ENCODE data around the gene SLC25A52.
"Not testable (repeated sequence)": the region's sequence is repeated elsewhere in the genome, so short reads cannot be mapped to it uniquely, and the experiment has no call there.

Gene SLC25A52

DNA sequence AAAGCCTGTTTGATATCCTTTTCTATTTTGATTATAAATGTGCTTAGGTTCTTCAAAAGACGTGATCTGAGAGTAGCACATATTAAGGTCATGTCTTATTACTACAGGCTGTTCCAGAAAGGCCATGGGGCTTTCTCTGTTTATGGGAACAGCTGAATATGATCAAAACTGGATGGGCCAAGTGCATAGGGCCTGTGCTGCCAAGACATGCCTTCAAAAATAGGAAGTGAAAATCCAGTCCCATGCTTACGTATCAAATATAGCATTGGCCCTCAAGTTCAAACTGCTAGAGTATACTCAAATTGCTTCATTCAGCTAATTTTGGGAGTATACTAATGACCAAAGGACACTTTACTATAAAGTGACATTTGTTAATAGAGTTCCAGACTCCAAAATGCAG, 24.1 kb downstream of the SLC25A52 start:
- Histone ChIP-seq H3K9me3 (ENCODE audit: control insufficient read depth, low read length) (no peaks in the 10 kb centered on the region), H3K27ac (no peak overlapping the region), H3K36me3 (ENCODE audit: control insufficient read depth, insufficient read depth, low read length) (no peaks in the 10 kb centered on the region), H2AFZ (no peak overlapping the region), H3K27me3 (ENCODE audit: control insufficient read depth, insufficient read depth, low read length) (no peaks in the 10 kb centered on the region), H3K4me3 (ENCODE audit: low read depth, low read length) (no peak overlapping the region), H3K4me2 (ENCODE audit: low read length) (no peak overlapping the region), H3K4me1 (peaks cover 1% of the 10 kb centered on the region), H3K79me2 (no peaks in the 10 kb centered on the region), H3K9ac (no peak overlapping the region)
- TF ChIP-seq, protein P1, sequence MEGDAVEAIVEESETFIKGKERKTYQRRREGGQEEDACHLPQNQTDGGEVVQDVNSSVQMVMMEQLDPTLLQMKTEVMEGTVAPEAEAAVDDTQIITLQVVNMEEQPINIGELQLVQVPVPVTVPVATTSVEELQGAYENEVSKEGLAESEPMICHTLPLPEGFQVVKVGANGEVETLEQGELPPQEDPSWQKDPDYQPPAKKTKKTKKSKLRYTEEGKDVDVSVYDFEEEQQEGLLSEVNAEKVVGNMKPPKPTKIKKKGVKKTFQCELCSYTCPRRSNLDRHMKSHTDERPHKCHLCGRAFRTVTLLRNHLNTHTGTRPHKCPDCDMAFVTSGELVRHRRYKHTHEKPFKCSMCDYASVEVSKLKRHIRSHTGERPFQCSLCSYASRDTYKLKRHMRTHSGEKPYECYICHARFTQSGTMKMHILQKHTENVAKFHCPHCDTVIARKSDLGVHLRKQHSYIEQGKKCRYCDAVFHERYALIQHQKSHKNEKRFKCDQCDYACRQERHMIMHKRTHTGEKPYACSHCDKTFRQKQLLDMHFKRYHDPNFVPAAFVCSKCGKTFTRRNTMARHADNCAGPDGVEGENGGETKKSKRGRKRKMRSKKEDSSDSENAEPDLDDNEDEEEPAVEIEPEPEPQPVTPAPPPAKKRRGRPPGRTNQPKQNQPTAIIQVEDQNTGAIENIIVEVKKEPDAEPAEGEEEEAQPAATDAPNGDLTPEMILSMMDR (IDR thresholded peaks at IDR 0.05), result no peak

DNA sequence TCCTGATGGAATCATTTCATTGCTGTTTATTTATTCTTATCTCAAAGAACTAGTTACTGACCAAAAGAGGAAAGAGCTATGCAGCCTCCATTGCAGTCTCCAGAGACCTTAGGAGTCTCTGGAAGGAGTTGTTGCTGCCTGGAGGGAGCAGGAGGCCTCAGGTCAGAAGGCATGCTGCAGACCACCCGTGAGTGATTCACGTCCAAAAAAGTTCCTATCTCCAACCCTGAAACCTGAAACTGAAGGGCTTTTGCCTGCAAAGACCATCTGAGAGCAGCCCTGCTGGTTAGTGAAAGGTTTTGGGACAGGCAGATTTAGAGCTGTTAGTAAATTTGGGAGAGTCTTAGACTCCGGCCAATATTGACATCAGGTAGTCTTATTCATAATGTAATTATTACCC, 29.1 kb downstream of the SLC25A52 start:
- no peak overlapping the region for H3K4me2 ChIP-seq (ENCODE audit: low read length)

DNA sequence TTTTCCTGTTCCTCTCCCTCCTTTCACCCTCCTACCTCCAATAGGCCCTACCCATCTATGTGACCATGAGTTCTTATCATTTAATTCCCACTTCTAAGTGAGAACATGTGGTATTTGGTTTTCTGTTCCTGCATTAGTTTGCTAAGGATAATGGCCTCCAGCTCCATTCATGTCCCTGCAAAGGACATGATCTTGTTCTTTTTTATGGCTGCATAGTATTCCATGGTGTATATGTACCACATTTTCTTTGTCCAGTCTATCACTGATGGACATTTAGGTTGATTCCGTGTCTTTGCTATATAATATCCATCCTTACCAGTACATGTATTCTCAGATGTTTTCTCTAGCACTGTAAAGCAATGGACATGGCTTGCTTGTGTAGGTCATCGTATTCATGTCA, 31.5 kb downstream of the SLC25A52 start:
- H3K36me3 ChIP-seq (ENCODE audit: control insufficient read depth, insufficient read depth, low read length); H3K9me3 ChIP-seq (ENCODE audit: control insufficient read depth, low read length); H3K27me3 ChIP-seq (ENCODE audit: control insufficient read depth, insufficient read depth, low read length); H3K4me2 ChIP-seq (ENCODE audit: low read length); H3K79me2 ChIP-seq; H3K4me3 ChIP-seq (ENCODE audit: low read depth, low read length); H2AFZ ChIP-seq; H3K27ac ChIP-seq; H3K9ac ChIP-seq: not testable (repeated sequence)
- H3K4me1 ChIP-seq, result peaks cover 16% of the 10 kb centered on the region

More for the DNA sequence above, 29.1 kb downstream of the SLC25A52 start:
- Histone ChIP-seq H3K36me3 (ENCODE audit: control insufficient read depth, insufficient read depth, low read length) (no peaks in the 10 kb centered on the region), H3K79me2 (no peaks in the 10 kb centered on the region), H3K9ac (no peak overlapping the region), H3K27ac (peak overlapping the region; percentile 21), H2AFZ (peak overlapping the region; percentile 68), H3K27me3 (ENCODE audit: control insufficient read depth, insufficient read depth, low read length) (no peaks in the 10 kb centered on the region), H3K9me3 (ENCODE audit: control insufficient read depth, low read length) (no peaks in the 10 kb centered on the region), H3K4me1 (peaks cover 7% of the 10 kb centered on the region), H3K4me3 (ENCODE audit: low read depth, low read length) (no peak overlapping the region)
- TF ChIP-seq, protein P1 (IDR thresholded peaks at IDR 0.05), result no peak

DNA sequence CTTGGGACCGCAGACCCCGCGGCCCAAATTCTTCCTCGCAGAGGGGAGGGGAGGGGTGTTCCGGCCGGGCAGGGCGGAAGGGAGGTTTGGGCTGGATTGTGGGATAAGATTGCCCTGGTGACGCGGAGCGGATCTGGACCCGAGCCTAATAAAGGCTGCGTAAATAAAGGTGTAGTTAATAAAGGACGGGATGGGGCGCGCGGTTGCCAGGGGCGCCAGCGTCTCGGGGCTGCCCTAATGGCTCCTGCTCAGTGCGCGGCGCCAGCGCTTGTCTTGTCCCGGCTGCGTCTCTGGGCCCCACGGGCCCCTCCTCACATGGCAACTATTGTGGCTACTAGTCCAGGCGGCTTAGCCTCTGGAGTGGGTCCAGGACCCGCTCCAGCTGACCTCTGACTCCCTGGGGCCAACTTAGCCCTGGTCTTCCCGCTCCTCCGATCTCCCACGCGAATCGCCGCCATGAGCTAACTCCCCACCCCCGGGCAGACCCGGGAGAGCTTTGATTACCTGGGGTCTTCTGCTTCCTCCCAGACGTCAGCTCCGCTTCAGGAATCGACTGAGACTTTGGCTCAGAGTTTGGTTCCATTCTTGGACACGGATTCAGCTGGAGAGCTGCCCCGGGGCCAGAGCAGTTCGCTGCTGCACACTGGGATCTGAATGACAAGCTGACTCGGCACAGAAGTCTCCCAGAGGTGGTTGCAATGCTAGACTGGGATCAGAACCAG, 36.5 kb downstream of the SLC25A52 start:
- H3K4me2 ChIP-seq (ENCODE audit: low read length), result peak overlapping the region; percentile 84
- TF ChIP-seq, protein P1 (IDR thresholded peaks at IDR 0.05), result no peak
- peaks cover 3% of the 10 kb centered on the region for H3K9me3 ChIP-seq (ENCODE audit: control insufficient read depth, low read length)
- H3K79me2 ChIP-seq, result peaks cover 3% of the 10 kb centered on the region
- H2AFZ ChIP-seq, result peak overlapping the region; percentile 89
- H3K4me3 ChIP-seq (ENCODE audit: low read depth, low read length), result peak overlapping the region; percentile 62
- peaks cover 31% of the 10 kb centered on the region for H3K4me1 ChIP-seq
- no peaks in the 10 kb centered on the region for H3K27me3 ChIP-seq (ENCODE audit: control insufficient read depth, insufficient read depth, low read length)
- H3K9ac ChIP-seq, result peak overlapping the region; percentile 79
- H3K27ac ChIP-seq, result peak overlapping the region; percentile 94
- H3K36me3 ChIP-seq (ENCODE audit: control insufficient read depth, insufficient read depth, low read length), result no peaks in the 10 kb centered on the region

DNA sequence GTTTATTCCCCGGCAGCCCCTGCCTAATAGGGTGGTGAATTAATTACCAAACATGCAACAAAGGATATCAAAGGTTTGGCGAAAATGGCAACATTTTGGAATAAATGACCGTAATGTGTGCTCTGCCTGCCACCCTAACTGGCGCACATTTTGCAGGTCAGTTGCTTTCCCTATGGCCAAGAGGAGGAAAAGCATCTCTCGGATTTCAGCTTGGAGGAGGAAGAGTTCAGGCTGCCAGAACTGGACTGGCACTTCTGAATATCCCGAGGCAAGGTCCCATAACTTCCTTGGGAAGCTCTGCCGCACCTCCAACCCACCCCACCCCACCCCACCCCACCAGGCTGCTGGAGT, 37.1 kb downstream of the SLC25A52 start:
- H3K4me3 ChIP-seq (ENCODE audit: low read depth, low read length), result peak overlapping the region; percentile 62
- H3K4me1 ChIP-seq, result peaks cover 32% of the 10 kb centered on the region
- H3K27me3 ChIP-seq (ENCODE audit: control insufficient read depth, insufficient read depth, low read length), result no peaks in the 10 kb centered on the region
- H3K9ac ChIP-seq, result no peak overlapping the region
- H3K36me3 ChIP-seq (ENCODE audit: control insufficient read depth, insufficient read depth, low read length), result no peaks in the 10 kb centered on the region
- no peak overlapping the region for H3K4me2 ChIP-seq (ENCODE audit: low read length)
- H3K27ac ChIP-seq, result peak overlapping the region; percentile 94
- TF ChIP-seq, protein P1 (IDR thresholded peaks at IDR 0.05), result no peak
- H2AFZ ChIP-seq, result peak overlapping the region; percentile 89
- H3K79me2 ChIP-seq, result peaks cover 3% of the 10 kb centered on the region
- peaks cover 3% of the 10 kb centered on the region for H3K9me3 ChIP-seq (ENCODE audit: control insufficient read depth, low read length)
